Activated CD4-positive, alpha-beta memory T cell treated with anti-CD3 and anti-CD28 coated beads, Interleukin-2, amount 10 ng/mL, durations not matched to agents 7 days and 5 days (primary cell): Measurements from ENCODE around the gene ZNF101. TPM values are rescaled to one million over a fixed set of nuclear protein-coding genes. Genes with fewer than 3 reads are reported as not detected.

Source experiments
- CTCF ChIA-PET: fragments of 350-600 bp; sonication (Branson Sonifier 250); formaldehyde crosslinking; loops from one replicate; lab custom pipeline; 2021; ENCODE audit warnings: antibody characterized with exemption, inconsistent platforms; lab: Charles Lee
- POLR2A ChIA-PET: fragments of 350-600 bp; sonication (Branson Sonifier 250); formaldehyde crosslinking; loops from one replicate; lab custom pipeline; 2021; ENCODE audit warnings: antibody characterized with exemption; lab: Charles Lee
- DNase-seq: peaks from one replicate; pipeline ENCODE4 v3.0.0-alpha.2; 2020
- H3K27ac Mint-ChIP-seq: one replicate; pipeline ENCODE4 v1.8.0; 2021; ENCODE audit warnings: mild to moderate bottlenecking, mixed read lengths
- H3K27me3 Mint-ChIP-seq: one replicate; pipeline ENCODE4 v1.8.0; 2021; ENCODE audit warnings: mixed read lengths
- H3K36me3 Mint-ChIP-seq: one replicate; pipeline ENCODE4 v1.8.0; 2021; ENCODE audit warnings: low read depth, mixed read lengths
- H3K4me1 Mint-ChIP-seq: one replicate; pipeline ENCODE4 v1.8.0; 2021; ENCODE audit warnings: mixed read lengths
- H3K4me3 Mint-ChIP-seq: one replicate; pipeline ENCODE4 v1.8.0; 2021; ENCODE audit warnings: mild to moderate bottlenecking, mixed read lengths
- H3K9me3 Mint-ChIP-seq: one replicate; pipeline ENCODE4 v1.8.0; 2021; ENCODE audit warnings: mixed read lengths
- total RNA-seq, 2 experiments: library from RNA; stranded (reverse); gene quantifications; one replicate each; pipeline ENCODE4 v1.2.3, GENCODE V29; 2021

The ZNF101 gene
- total RNA-seq, 2 experiments from 2014 or later = 105 to 108 TPM

DNA sequence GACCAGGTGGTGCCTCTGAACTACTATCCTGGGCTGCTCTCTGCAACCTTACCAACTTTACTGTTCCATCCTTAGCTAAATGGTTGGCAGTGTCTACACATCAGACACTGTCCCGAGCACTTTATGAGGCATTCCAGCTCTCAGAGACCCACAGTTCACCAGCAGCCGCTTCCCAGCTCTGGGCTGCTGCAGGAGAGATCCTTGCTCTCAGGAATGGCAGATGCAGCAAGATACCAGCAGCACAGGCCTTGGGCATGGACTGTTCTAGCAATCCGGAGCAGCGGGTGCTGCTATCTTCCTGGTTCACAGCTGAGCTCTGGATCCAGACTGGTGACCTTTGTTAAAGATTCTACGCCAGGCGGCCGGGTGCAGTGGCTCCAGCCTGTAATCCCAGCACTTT is 37.3 kb upstream of the ZNF101 start:
- Mint-ChIP-seq H3K4me3 (no peak overlapping the region), H3K27ac (no peak overlapping the region), H3K27me3 (no peaks in the 10 kb centered on the region), H3K9me3 (no peaks in the 10 kb centered on the region), H3K36me3 (peaks cover 70% of the 10 kb centered on the region), H3K4me1 (peaks cover 38% of the 10 kb centered on the region)
- no peak for DNase-seq
- ChIA-PET POLR2A (interaction anchor here (0.8 kb wide), 1 partner anchor 8 kb away, joined by 3 read pairs; no protein-coding TSS in a partner anchor), CTCF (no interaction called here)

GRCh38 chr19:19632661-19633060 is 36.0 kb upstream of the ZNF101 start:
- POLR2A ChIA-PET = interaction anchor here (1.1 to 1.2 kb wide), 2 partner anchors 28 to 101 kb away, joined by 3 read pairs; no protein-coding TSS in a partner anchor
- no peak overlapping the region for H3K27ac Mint-ChIP-seq
- H3K36me3 Mint-ChIP-seq = peaks cover 71% of the 10 kb centered on the region

GRCh38 chr19:19633711-19634515 is 34.7 kb upstream of the ZNF101 start:
- H3K4me1 Mint-ChIP-seq = peaks cover 26% of the 10 kb centered on the region
- H3K27me3 Mint-ChIP-seq = no peaks in the 10 kb centered on the region
- CTCF ChIA-PET = no interaction called here
- no peaks in the 10 kb centered on the region for H3K9me3 Mint-ChIP-seq
- POLR2A ChIA-PET = interaction anchor here (1.1 to 1.2 kb wide), 3 partner anchors 11 to 102 kb away, joined by 3 read pairs; no protein-coding TSS in a partner anchor
- H3K4me3 Mint-ChIP-seq = no peak overlapping the region
- H3K36me3 Mint-ChIP-seq = peaks cover 74% of the 10 kb centered on the region
- H3K27ac Mint-ChIP-seq = peak overlapping the region; percentile 26
- DNase-seq = no peak

More at GRCh38 chr19:19632661-19633060, 36.0 kb upstream of the ZNF101 start:
- H3K4me1 Mint-ChIP-seq = peaks cover 27% of the 10 kb centered on the region
- CTCF ChIA-PET = no interaction called here
- H3K4me3 Mint-ChIP-seq = no peak overlapping the region
- no peaks in the 10 kb centered on the region for H3K27me3 Mint-ChIP-seq
- no peak for DNase-seq
- no peaks in the 10 kb centered on the region for H3K9me3 Mint-ChIP-seq

GRCh38 chr19:19634516-19635312 is 33.9 kb upstream of the ZNF101 start:
- peaks cover 25% of the 10 kb centered on the region for H3K4me1 Mint-ChIP-seq
- peaks cover 79% of the 10 kb centered on the region for H3K36me3 Mint-ChIP-seq
- H3K27me3 Mint-ChIP-seq = no peaks in the 10 kb centered on the region
- ChIA-PET POLR2A (interaction anchor here (1.1 kb wide), 1 partner anchor 34 kb away, joined by 5 read pairs; the partner anchor contains the start of gene ZNF101), CTCF (no interaction called here)
- H3K9me3 Mint-ChIP-seq = no peaks in the 10 kb centered on the region
- no peak for DNase-seq
- peak overlapping the region; percentile 26 for H3K27ac Mint-ChIP-seq
- no peak overlapping the region for H3K4me3 Mint-ChIP-seq

DNA sequence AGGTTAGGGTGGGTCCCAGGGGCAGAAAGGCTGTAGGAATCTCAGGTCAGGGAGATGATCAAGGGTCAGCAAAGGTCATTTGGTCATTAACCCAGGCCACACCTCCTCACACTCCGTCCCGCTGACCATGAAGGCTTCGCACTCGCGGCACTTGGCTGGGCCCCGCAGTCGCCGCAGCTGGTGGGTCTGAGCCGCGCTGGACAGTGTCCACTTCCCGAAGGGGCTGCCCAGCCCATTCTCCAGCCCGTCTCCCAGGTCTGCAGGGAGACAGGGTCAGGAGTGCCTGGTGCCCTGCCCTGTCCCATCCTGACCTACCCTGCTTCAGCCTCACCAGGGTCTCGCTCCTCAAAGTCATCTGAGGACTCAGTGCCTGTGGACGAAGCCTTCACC is 33.3 kb upstream of the ZNF101 start:
- DNase-seq = no peak
- no peaks in the 10 kb centered on the region for H3K27me3 Mint-ChIP-seq
- no peak overlapping the region for H3K27ac Mint-ChIP-seq
- POLR2A ChIA-PET = interaction anchor here (1.1 kb wide), 1 partner anchor 33 kb away, joined by 5 read pairs; the partner anchor contains the start of gene ZNF101
- no peak overlapping the region for H3K4me3 Mint-ChIP-seq
- H3K9me3 Mint-ChIP-seq = no peaks in the 10 kb centered on the region
- peaks cover 79% of the 10 kb centered on the region for H3K36me3 Mint-ChIP-seq
- peaks cover 25% of the 10 kb centered on the region for H3K4me1 Mint-ChIP-seq
- CTCF ChIA-PET = no interaction called here

- no peaks in the 10 kb centered on the region for H3K9me3 Mint-ChIP-seq
- H3K27me3 Mint-ChIP-seq = no peaks in the 10 kb centered on the region
- no peak overlapping the region for H3K4me3 Mint-ChIP-seq
- no peak overlapping the region for H3K27ac Mint-ChIP-seq
- peaks cover 28% of the 10 kb centered on the region for H3K4me1 Mint-ChIP-seq
- ChIA-PET CTCF (no interaction called here), POLR2A (no interaction called here)
- DNase-seq = no peak
- peaks cover 71% of the 10 kb centered on the region for H3K36me3 Mint-ChIP-seq
Measured at GRCh38 chr19:19636573-19637185, 32.0 kb upstream of the ZNF101 start.

DNA sequence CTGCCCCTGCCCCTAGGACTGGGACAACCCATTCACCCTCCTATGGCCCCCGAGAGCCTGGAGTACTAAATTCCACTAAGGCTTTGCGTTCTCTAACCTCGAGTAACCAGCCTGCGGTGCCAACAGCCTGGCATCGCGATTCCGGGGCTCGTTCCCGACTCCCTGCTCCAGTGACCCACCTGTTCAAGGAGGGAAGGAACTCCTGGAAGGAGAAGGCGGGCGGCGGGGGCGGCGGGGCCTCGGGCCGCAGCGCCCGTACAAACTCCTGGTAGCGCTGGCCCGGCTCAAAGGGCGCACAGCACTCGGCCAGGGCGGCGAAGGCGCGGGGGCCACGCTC is 31.5 kb upstream of the ZNF101 start:
- Mint-ChIP-seq H3K36me3 (peaks cover 75% of the 10 kb centered on the region), H3K4me3 (no peak overlapping the region), H3K27ac (no peak overlapping the region), H3K27me3 (no peaks in the 10 kb centered on the region), H3K4me1 (peaks cover 33% of the 10 kb centered on the region), H3K9me3 (no peaks in the 10 kb centered on the region)
- ChIA-PET CTCF (no interaction called here), POLR2A (no interaction called here)
- DNase-seq = no peak

DNA sequence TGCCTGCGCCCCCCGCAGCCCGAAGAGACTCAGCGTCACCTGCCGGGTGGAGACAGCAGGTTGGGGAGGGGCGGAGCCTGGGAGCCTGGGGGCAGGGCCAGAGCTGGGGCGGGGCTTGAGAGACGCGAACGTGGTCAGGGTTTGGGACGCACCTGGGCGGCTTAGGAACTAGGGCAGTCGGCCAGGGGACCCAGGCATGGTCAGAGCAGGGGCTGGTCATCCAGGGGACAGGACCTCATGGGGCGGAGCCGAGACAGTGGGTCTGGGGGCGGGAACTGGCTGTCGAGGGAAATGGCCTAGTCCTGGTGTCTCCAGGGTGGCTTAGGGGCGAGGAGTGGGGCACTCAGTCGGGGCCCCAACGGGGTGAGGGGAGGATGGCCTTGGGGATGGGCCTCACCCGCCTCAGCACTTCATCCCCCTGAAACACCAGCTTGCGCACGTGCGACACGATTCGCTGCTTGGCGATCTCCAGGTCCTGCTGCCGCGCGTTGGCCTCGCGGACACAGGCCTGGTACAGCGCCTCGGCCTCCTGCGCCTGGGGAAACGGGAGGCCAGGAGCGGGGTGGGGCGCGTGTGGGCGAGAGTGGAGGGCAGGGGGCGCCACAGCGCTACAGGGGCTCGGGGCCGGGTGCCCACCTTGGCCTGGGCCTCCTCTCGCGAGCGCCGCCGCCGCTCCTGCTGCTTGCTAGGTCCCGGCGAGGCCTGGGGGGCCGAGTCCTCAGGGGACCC is 31.0 kb upstream of the ZNF101 start:
- CTCF ChIA-PET = no interaction called here
- H3K27me3 Mint-ChIP-seq = no peaks in the 10 kb centered on the region
- H3K27ac Mint-ChIP-seq = no peak overlapping the region
- no peak overlapping the region for H3K4me3 Mint-ChIP-seq
- H3K9me3 Mint-ChIP-seq = no peaks in the 10 kb centered on the region
- POLR2A ChIA-PET = no interaction called here
- H3K36me3 Mint-ChIP-seq = peaks cover 75% of the 10 kb centered on the region
- H3K4me1 Mint-ChIP-seq = peaks cover 36% of the 10 kb centered on the region
- DNase-seq = no peak

- Mint-ChIP-seq H3K4me3 (peak overlapping the region; percentile 98), H3K27me3 (no peaks in the 10 kb centered on the region), H3K9me3 (no peaks in the 10 kb centered on the region), H3K27ac (peak overlapping the region; percentile 96), H3K4me1 (peaks cover 18% of the 10 kb centered on the region), H3K36me3 (peaks cover 64% of the 10 kb centered on the region)
- peak; percentile 47 for DNase-seq
- POLR2A ChIA-PET = interaction anchor here (0.7 to 1.3 kb wide), 6 partner anchors 14 to 112 kb away, joined by 3 to 4 read pairs (median 3); partner anchors contain the start of genes LPAR2 and ZNF101
- CTCF ChIA-PET = no interaction called here
Measured at GRCh38 chr19:19642506-19643157, 26.0 kb upstream of the ZNF101 start.

- Mint-ChIP-seq H3K27me3 (no peaks in the 10 kb centered on the region), H3K4me3 (peak within 1 kb of the TSS; percentile 98)
Measured at GRCh38 chr19:19643158-19644053, 25.2 kb upstream of the ZNF101 start, which contains the start of gene GMIP. TSS of gene GMIP (minus strand) at chr19:19643657. CDS start at chr19:19643529, 128 bp downstream.

DNA sequence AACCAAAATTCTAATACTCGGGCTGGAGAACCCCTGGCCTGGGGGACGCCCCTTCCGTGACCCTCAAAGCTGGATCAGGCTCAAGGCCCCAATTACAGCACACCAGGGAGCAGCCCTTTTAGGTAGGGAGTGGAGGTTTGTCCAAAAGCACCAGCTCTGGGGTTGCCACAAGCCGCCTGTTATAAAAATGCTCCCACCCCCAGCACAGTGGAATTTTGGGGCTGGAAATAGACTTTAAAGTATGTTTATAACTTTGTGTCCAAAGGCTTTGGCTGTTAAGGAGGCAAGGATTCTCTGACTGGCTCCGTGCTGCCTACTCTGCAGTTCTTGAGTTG is 24.6 kb upstream of the ZNF101 start:
- POLR2A ChIA-PET = interaction anchor here (0.6 to 2.5 kb wide), 13 partner anchors 8 to 222 kb away, joined by 3 to 22 read pairs (median 4); partner anchors contain the start of genes ATP13A1, ZNF101 and ZNF253
- Mint-ChIP-seq H3K4me1 (peaks cover 15% of the 10 kb centered on the region), H3K9me3 (no peaks in the 10 kb centered on the region), H3K36me3 (peaks cover 64% of the 10 kb centered on the region), H3K27ac (peak overlapping the region; percentile 96), H3K4me3 (peak overlapping the region; percentile 98), H3K27me3 (no peaks in the 10 kb centered on the region)
- no peak for DNase-seq
- CTCF ChIA-PET = interaction anchor here (0.7 to 1.9 kb wide), 11 partner anchors 9 to 127 kb away, joined by 3 to 34 read pairs (median 4); partner anchors contain the start of genes ATP13A1, CILP2 and NDUFA13

More at GRCh38 chr19:19643158-19644053, 25.2 kb upstream of the ZNF101 start, which contains the start of gene GMIP:
- ChIA-PET POLR2A (interaction anchor here (0.6 to 2.5 kb wide), 15 partner anchors 9 to 223 kb away, joined by 3 to 22 read pairs (median 3); partner anchors contain the start of genes ATP13A1, ZNF101 and ZNF253), CTCF (interaction anchor here (0.7 to 1.9 kb wide), 11 partner anchors 10 to 127 kb away, joined by 3 to 34 read pairs (median 4); partner anchors contain the start of genes ATP13A1, CILP2 and NDUFA13)
- Mint-ChIP-seq H3K9me3 (no peaks in the 10 kb centered on the region), H3K4me1 (peaks cover 16% of the 10 kb centered on the region), H3K36me3 (peaks cover 65% of the 10 kb centered on the region), H3K27ac (peak within 1 kb of the TSS; percentile 96)
- DNase-seq = peak; percentile 90
